Measurements from ENCODE around the gene PRIM2.

GRCh38 chr6:57434944-57435343 is 117.5 kb downstream of the PRIM2 start:
- TF ChIP-seq, protein P1, sequence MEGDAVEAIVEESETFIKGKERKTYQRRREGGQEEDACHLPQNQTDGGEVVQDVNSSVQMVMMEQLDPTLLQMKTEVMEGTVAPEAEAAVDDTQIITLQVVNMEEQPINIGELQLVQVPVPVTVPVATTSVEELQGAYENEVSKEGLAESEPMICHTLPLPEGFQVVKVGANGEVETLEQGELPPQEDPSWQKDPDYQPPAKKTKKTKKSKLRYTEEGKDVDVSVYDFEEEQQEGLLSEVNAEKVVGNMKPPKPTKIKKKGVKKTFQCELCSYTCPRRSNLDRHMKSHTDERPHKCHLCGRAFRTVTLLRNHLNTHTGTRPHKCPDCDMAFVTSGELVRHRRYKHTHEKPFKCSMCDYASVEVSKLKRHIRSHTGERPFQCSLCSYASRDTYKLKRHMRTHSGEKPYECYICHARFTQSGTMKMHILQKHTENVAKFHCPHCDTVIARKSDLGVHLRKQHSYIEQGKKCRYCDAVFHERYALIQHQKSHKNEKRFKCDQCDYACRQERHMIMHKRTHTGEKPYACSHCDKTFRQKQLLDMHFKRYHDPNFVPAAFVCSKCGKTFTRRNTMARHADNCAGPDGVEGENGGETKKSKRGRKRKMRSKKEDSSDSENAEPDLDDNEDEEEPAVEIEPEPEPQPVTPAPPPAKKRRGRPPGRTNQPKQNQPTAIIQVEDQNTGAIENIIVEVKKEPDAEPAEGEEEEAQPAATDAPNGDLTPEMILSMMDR (IDR thresholded peaks at IDR 0.05), result no peak
- no peak for TF ChIP-seq POLR2AphosphoS5 (IDR thresholded peaks at IDR 0.05; ENCODE audit: low read depth, low read length)
- TF ChIP-seq TCF7L2 (IDR thresholded peaks at IDR 0.05; ENCODE audit: low read depth, low read length), result no peak

All from Panc1 (cell line).